HG03135 (cell line): Measurements from ENCODE around the gene ABLIM2.

ENCODE experiments used
- ATAC-seq: cut with Tn5 transposase; IDR thresholded peaks from one replicate; pipeline ENCODE4 v1.9.1; 2021; ENCODE audit warnings: mild to moderate bottlenecking, moderate library complexity; ENCODE audit not compliant: unreplicated experiment

The ABLIM2 gene

DNA sequence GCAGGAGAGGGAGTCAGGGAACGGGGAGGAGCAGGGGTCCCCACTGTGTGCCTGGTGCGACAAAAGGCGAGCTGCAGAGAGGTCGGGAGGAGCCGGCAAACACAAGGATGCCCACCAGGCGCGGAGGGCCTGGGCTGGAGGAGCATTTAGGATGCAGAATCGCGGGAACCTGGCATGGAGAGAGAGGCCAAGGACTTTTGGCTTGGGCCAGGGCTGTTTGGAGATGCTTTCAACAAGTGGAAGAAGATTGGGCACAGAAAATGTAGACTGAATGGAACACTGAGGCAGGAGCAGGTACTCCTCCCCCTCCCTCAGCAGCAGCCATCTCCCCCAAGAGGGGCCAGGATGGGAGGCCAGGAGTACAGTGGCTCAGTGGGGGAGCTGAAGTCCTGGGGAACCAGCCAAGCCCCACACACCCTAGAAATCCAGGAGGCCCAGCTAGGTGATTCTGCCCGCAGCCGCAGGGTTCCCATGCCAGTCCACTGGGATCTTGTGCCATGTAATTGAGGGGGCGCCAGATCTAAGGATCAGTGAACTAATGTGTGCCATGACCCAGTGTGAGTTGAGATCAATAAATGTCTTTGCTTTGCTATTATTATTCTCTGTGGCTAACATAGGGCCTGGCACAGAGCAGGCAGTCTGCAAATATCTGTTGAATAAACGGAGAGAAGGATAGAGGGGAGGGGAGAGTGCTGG lies 1.1 kb upstream of the ABLIM2 start:
- ATAC-seq, result no peak

DNA sequence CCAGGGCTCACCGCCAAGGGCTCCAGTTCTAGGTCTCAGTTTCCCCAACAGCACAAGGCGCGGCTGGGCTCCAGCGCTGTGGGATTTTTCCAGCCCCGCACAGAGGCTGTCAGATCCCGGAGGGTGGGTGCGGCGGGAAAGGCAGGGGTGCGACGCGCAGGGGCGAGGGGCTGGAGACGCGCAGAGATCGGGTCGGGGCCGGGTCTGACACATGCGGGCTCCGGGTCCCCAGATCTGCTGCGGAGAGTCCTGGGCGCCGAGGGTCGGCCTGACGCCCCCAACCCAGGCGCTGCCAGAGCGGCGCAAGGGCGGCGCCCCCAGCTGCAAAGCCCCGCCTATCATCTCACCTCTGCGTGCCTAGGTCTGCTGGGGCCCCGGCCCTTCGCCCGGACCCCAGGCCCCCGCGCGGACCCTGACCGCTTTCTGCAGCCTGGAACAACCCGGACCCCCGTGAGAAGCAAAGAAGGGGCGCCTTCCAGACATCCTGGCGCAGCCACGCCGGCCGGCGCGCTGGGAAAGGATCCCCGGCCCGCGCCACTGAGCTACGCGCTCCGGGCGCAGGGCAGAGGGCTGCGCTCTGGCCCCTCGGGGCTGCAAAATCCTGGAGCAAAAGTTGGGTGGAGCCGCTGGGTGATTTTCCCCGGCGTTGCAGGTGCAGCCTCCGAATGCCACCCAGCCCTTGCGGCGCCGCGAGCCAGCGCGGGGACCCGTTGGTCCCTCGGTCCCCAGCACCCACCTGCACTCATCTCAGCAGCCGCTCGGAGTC lies 486 bp downstream of the ABLIM2 start:
- ATAC-seq, result no peak

DNA sequence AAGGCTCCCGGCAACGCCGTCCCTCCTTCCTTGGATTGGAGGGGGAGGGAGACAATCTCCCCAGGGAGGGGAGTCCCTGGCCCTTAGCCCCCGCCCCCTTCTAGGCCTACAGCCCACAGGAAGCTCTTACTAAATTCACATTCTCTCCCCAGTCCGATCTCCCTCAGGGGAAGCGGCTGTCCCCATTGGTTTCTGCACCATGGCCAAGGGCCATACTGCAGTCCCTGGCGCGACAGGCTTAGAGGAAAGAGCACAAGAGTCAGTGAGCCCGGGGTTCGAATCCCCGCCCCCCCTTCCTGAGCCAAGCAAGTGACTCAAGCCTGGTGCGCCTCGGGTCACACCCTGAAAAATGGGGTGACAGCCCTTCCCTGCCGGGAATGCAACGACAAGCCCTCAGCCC lies 1.1 kb downstream of the ABLIM2 start:
- ATAC-seq, result no peak

DNA sequence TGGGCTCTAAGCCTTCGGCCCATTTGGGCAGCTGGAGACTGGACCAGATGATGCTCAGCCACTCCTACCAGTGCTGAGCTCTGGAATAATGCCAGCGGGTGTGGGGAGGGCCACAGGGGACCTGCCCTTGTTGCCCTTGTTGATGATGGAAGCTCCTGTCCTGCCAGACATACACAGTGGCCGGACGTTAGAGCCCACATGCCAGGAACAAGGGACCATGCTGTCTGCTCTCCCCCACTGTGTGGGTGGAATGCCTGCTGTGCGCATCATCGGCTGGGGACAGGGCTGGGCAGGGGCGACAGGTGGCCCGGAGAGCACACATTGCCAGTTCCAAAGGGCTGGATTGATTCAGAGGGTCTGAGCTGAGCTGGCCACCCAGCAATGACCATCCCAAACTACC lies 2.0 kb downstream of the ABLIM2 start:
- ATAC-seq, result no peak

DNA sequence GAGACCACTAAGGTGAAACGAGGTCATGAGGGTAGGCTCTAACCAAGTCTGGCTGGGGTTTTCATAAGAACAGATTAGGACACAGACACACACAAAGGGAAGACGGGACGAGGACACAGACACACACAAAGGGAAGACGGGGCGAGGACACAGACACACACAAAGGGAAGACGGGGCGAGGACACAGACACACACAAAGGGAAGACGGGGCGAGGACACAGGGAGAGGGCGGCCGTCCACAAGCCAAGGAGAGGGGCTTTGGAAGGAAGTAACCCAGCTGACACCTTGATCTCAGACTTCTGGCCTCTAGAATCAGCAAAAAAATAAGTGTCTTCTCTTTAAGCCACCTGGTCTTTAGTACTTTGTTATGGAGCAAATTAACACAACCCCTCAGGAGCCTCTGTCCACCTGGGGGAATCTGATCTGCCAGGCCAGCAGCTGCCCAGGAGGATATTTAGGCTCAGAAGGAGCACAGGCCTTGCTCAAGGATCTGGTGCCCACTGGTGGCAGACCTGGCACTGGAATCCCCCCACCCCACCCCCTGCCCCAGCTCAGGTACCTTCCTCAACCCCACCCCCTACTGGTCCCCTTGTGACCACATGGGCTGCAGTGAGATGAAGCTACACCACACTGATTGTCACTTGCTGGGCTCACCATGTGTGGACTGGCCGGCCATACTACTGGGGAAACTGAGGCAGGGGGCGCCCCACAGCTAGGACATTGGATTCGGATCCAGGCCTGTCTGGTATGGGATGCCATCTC lies 2.8 kb downstream of the ABLIM2 start:
- no peak for ATAC-seq

DNA sequence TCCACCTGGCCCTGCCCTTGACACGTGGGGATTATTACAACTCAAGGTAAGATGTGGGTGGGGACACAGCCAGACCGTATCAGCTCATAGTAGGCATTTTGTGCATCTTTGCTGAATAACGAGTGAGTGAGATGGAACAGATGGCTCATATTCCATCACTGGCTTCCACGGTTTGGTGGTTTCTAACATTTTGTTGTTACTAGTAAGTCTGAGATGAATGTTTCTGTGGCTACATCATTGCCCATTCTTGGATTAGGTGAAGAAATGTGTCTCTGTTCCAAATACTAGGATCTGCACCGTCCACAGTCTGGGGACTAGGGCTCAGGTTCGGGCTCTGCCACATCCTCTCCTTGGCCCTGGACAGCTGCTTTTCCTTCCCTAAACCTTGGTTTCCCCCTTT lies 3.6 kb downstream of the ABLIM2 start:
- no peak for ATAC-seq

DNA sequence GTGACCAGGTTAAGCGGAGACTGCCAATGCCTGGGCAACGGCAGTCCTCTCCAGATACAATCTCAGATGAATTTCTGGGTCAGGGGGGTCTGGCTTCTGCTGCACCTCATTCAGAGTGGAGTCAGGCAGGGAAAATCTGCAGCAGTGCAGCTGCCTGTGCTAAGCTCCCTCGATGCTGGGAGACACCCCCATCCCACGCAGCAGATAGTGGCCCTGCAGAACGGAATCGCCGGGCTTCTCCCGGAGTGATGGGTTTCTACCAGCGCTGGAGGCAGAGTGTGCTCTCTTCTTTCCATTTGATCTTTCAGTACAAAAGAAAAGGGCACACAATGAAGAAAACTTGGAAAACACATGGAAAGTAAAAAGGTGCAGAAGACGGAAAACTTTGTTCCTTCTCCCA lies 5.2 kb downstream of the ABLIM2 start:
- no peak for ATAC-seq

DNA sequence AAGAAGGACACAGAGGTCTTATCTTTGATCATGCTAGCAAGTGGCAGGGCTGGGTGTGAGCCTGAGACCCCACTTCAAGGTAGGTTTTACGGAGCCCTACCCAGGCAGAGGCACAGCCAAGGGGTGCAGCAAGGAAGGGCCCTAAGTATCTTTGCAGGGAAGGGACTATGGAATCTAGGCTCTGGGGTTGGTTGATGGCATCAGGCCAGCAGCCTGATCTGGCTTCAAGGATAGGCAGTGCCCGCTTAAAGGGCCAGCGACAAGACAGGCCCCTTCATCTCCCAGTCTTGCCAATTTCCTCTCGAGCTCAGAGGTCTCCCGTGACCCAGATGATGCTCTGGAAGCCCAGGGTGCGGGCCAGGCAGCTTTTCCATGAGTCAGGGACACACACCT lies 5.8 kb downstream of the ABLIM2 start:
- ATAC-seq, result no peak

DNA sequence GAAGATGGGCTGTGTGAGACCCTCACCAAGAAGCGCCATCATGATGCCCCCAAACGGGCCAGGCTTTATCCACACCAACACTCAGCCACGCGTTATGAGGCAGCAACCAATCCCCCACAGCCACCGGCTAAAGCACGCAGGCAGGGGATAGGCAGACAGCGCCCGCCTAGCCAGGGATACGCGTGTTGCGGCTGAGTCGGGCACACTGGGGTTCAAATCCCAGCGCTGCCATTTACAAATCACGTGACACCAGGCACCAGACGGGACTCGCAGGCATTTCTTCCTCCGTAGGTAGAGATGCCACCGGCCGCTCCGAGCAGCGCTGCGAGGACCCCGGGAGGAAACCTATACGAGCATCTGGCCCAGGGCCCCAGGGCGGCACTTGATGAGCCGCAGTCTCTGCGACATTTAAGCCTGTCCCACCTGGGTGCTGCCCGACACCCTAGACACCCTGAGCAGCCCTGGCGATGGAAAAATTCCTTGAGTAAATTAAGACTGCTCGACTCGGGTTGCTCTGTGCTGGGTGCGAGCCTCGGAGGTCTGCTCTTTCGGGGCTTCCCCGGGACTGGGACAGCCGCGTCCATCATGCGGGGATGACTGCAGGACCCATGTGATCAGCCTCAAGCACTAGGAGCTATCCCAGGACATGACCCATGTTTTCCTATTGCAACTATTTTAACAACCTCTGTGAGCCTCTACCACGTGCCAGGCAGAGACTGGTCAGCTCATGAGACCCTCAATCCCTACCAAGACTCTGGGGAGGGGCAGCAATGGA lies 6.3 kb downstream of the ABLIM2 start:
- ATAC-seq, result no peak

DNA sequence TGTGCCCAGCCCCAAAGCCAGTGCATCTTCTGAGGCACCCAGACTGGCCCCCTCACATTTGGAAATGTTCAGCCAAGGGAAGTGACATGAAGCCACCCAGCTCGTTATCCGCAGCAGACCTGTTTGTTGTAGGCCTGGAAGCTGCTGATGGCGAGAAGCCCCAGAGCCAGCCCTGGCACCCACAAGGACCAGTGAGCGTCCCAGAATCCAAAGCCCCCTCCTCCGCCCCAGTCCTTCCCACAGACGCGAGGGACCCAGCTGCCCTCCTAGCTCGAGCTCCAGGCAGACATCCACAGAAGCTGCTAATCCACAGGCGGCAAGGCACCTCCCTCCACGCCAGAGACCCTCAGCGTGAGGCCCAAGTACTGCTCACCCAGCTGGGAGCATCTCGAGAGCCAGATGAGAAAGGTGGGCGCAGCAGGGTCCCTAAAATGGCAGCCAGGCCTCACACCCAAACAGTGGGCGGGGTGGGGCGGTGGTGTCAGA lies 7.4 kb downstream of the ABLIM2 start:
- no peak for ATAC-seq

DNA sequence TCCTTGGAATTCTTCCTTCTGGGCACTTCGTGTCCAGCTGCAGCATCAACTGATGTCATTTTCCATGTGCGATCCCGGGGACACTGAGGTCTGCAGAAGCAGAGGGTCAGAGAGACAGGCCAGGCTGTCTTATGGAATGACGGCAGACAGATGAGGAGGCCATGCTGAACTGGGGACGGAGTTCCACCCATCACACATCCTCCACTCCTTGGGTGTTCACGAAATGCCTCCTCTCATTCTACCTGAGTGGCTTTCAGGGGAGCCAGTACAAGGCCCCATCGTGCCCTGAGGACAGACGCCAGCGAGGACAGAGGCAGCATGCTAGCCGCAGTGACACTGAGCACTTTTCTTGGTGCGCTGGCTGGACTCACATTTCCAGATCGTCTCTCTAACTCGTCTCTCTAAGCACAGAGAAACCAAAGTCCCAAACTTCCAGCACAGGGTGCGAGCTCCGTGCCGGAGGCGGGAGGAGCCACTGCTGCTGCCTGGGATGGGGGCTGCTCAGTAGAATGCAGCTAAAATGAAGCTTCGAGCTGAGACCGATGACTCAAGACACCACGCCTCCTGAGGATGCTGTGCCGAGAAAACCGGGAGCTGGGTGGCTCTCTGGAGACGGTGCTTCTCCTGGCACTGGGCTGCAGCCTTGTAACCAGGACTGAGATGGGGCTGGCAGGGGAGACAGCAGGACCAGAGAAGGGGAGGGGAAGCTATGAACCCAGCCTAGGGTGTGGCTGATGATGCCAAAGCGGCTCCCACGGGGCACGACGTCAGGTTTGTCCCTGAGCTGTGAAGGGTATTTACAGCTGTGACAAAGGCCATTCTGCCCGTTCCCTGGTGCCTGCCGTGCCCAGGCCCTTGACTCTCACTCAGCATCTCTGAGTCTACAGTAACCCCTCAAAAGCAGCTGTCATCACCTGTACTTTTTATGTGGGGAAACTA lies 8.2 kb downstream of the ABLIM2 start:
- ATAC-seq, result no peak

DNA sequence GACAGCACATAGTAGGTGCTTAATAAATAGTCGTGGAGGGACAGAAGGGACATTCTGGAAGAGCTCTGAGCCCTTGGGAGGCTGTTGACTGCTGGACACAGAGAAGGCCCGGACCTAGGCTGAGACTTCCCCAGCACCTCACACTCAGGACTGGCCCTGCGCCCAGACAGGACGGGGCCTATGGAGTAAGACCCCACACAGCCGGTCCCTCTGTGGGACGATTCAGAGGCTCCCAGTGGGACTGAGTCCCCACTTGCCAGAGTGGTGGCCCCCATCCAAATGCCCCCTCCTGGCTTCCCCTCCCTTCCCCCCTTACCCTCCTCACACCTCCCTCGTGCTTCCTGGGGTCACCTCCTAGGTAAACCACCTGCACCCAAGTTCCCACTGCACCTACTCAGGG lies 8.9 kb downstream of the ABLIM2 start:
- no peak for ATAC-seq

DNA sequence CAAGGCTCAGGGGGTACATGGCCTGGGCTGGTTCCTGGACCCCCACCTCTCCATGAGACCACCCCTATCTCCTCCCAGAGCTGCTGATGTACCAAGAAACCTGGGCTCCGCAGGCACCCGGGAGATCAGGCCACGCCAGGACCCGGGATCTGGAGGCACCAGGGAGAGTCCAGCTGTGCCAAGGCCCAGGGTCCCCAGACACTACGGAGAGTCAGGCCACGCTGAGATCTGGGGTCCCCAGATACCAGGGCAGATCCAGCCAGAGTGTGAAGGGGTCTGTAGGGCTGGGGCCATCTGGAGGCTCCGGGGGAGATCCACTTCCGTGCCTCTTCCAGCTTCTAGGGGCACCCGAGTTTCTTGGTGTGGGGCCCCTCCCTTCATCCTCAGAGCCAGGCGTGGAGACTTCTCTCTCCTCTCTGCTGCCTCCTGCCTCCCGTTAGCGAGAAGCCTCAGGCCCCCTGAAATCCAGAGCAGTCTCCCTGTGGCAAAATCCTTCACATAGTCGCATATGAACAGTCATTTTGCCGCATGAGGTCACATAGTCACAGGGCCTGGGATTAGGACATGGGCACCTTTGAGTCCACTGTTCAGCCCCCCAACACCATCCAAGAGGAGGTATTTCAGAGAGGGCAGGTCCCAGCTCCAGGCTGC lies 9.7 kb downstream of the ABLIM2 start:
- no peak for ATAC-seq

DNA sequence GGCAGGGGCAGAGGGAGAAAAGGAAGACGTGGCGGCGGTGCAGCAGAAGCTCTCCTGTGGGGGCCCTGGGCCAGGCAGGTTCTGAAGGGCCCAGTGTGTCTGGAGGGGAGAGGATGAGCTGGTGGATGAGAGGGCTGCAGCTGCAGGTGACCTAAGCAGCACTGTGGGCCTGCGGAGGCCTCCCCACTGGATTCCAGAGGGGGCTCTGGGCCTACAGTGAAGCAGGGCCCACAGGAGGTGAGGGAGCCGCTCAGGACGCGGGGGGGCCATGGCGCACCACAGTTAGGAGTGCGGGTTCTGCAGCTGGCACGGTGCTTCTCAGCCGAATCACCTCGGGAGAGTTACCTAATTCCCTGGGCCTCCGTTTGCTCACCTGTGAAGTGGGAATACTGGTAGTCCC lies 10.5 kb downstream of the ABLIM2 start:
- no peak for ATAC-seq

DNA sequence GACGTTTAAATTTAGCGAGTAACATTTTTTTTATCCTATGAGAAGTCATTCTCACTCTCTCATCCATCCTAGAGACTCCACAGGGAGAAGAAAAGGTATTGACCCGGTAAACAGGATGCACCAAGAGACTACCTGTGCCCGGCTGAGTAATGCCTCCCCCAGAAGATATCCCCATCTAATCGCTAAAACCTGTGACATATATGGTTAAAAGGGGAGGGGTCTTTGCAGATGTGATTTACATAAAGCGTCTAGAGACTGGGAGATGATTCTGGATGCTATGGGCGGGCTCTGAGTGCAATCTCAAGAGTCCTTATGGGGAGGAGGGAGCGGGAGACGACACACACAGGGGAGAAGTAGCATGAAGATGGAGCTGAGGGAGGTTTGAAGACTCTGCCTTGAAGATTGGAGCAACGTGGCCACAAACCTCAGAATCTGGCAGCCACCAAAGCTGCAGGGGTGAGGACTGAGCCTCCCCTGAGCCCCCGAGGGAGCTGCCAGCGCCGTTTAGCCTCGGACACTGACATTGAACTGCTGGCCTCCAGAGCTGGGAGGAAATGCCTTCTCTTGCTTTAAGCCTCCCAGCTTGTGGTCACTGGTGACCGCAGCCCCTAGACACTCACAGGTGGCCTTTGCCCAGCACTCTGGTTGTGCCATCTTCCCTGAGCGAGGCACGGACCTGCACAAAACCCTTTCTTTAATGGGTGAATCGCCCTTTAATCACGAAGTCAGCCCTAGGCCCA lies 11.2 kb downstream of the ABLIM2 start:
- no peak for ATAC-seq

DNA sequence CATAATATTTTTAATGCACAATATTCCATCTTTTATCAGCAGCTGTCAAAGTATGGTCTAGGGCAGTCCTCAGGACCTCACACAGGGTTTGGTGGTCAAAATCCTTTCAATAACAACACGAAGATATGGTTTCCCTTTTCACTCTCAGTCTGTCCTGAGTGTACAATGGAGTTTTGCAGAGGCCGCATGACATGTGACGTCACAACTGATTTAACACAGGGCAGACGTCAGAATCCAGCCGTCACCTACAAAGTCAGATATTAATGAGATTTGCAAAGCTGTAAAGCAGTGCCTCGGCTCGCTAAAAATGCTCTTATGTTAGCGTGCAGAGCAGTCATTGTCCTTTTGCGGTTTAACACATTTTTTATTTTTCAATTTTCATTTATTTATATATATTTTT lies 12.5 kb downstream of the ABLIM2 start:
- ATAC-seq, result no peak

DNA sequence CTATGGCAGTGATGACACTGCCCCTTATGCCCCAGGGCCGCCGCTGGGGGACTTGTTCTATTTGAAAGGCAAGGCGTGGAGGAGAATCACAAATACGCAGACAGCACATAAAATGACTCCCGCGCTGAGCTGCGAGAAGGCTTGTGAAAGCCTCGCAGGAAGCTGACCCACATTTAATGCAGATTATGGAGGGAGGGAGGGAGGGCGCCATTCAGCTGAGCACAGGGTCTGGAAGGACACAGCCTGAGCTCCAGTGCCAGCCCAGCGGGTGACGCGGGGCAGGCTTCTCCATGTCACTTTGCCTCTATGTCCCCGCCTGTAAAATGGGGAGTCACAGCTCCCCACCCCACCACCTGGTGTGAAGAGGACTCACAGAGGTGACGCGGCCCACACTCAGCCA lies 14.3 kb downstream of the ABLIM2 start:
- no peak for ATAC-seq

DNA sequence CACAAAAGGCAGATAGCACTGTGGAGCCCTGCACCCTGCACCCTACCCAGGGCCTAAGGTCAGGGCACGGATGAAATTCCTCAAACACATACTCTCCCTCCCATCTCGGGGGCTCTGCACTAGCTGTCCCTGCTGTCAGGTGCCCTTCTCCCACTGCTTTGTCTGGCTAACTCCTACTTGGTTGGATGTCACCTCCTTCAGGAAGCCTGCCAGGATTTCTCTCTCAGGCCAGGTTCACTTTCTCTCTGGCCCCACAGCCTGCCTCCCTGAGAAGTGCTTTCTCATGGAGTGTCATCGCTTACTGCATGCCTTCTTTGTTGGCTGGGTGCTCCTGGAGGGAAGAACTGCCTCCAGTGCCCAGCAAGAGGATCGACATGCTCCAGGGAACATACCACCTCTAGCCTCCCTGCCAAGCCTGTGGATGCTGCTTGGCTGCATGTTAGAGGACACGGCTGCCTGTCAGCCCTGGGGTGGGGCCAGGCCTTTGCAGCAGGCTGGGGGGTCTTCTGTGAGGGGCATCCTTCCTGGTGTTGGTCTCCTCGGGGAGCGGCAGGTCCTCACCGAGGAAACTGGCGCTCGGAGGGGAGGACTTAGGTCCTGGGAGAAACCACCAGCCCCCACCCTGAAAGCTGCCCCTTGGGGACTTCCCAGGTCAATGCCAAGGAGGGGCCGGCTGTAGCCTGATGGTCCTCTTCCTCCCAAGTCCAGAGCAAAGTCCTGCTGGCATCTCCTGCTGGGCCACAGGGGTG lies 15.0 kb downstream of the ABLIM2 start:
- no peak for ATAC-seq
